ENCODE measurements around the gene PBX3.
"Not testable (repeated sequence)": the region's sequence is repeated elsewhere in the genome, so short reads cannot be mapped to it uniquely, and the experiment has no call there.

PBX3 gene

DNA sequence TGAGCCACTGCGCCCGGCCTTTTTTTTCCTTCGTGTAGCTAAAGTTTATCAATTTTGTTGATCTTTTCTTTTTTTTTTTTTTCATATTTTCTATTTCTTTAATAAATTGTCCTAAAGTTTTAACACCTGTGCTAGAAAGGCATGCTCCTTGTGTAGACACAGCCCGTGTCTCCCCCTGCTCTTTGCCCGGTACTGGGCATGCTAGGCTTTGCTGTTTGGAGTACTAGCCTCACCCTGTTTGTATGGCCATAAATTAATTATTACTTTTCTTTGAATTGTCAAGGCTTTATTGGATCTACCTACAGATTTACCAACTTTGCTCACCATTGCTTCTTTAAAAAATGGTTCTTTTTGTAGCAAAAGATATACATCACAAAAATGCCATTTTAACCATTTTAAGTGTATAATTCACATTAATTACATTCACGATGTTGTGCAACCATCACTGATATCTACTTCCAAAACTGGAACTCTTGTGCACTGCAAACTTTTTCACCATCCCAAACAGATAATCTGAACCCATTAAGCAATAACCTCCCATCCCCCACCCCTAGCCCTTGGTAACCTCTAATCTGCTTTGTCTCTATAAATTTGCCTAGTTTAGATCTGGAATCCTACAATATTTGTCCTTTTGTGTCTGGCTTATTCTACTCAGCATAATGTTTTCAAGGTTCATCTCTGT lies 31.5 kb downstream of the PBX3 start:
- not testable (repeated sequence) for DNase-seq (ENCODE audit: low spot score)

DNA sequence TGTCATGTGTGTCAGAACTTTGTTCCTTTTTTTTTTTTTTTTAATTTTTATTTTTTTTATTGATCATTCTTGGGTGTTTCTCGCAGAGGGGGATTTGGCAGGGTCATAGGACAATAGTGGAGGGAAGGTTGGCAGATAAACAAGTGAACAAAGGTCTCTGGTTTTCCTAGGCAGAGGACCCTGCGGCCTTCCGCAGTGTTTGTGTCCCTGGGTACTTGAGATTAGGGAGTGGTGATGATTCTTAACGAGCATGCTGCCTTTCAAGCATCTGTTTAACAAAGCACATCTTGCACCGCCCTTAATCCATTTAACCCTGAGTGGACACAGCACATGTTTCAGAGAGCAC lies 32.0 kb downstream of the PBX3 start:
- not testable (repeated sequence) for DNase-seq (ENCODE audit: low spot score)

DNA sequence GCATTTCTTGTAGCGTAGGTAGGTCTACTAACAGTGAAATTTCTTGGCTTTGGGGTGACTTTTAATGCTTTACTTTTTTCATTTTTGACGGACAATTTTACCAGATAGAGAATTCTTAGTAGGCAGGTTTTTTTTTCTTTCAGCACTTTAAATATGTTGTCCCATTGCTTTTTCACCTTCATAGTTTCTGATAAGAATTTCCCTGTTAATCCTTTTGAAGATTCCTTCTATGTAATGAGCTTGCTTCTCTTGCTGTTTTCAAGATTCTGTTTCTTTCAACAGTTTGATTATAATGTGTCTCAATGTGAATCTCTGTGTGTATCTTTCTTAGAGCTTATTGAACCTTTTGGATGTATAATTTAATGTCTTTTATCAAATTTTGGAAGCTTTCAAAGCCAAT lies 35.5 kb downstream of the PBX3 start:
- no peak for DNase-seq (ENCODE audit: low spot score)

DNA sequence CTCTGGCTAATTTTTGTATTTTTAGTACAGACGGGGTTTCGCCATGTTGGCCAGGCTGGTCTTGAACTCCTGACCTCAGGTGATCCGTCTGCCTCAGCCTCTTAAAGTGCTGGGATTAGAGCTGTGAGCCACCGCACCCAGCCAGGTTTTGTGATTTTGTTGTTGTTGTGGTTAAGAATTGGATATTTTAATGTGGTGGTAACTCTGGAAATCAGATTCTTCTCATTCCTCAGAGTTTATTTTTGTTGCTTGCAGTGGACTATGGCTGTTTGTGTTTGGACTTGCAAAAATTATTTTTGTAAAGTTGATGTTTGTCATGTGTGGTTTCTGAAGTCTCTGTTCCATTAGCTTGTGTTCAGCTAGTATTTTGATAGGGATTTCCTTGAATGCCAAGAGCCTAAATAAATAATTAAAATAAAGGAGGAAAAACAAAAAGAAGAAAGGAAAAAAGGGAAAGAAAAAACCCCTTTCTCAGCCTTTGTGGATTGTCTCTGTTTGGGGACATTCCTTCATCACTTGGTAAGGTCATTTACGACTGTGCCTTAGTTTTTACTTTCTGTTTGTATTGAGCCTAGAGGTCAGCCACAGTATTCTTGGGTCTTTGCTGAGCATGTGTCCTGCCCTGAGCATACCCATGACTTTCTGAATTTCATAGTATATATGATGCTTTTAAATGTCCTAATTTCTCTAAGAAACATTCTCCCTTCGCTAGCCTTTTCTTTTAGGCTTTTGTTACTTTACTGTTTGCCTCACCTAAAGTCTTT lies 37.3 kb downstream of the PBX3 start:
- no peak for DNase-seq (ENCODE audit: low spot score)

DNA sequence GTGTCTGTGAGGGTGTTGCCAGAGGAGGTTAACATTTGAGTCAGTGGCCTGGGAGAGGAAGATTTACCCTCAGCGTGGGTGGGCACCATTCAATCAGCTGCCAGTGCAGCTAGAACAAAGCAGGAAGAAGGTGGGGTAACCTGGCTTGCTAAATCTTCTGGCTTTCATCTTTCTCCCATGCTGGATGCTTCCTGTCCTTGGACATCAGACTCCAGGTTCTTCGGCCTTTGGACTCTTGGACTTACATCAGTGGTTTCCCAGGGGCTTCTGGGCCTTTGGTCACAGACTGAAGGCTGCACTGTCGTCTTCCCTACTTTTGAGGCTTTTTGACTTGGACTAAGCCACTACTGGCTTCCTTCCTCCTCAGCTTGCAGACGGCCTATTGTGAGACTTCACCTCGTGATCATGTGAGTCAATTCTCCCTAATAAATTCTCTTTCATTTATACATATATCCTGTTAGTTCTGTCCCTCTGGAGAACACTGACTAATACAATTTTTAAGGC lies 38.1 kb downstream of the PBX3 start:
- peak; percentile 75 for DNase-seq (ENCODE audit: low spot score)

DNA sequence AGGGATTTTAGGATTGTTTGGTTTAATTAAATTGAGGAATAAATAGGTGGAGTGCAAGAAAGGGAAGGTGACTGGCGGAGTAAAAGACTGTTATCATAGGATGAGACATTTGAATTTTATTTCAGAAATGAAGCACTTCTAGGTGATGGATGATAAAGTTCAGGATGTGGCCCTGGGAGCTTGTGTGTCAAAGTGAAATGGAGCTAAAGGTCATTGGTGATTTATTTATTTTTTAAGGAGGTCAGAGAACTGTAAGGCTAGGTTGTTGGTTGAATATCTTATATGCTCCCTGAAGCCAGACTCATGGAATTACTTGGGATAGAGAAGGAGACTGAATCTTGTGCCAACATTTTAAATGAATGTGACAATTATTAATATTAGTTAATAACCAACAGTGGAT lies 40.5 kb downstream of the PBX3 start:
- DNase-seq (ENCODE audit: low spot score) = no peak

DNA sequence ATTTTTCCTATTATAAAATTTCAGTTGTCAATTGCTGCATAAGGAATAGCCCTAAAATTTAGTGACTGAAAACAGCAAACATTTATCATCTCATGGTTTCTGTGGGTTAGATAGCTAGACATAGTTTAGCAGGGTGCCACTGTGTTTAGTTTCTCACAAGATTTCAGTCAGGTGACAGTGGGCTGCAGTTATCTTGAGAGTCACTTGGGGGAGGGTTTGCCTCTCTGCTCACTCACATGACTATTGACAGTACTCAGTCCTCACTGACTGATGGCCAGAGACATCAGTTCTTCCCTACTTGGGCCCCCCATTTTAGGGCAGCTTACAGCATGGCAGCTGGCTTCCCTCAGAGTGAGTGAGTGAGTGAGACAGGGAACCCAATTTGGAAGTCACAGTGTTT lies 42.0 kb downstream of the PBX3 start:
- no peak for DNase-seq (ENCODE audit: low spot score)

DNA sequence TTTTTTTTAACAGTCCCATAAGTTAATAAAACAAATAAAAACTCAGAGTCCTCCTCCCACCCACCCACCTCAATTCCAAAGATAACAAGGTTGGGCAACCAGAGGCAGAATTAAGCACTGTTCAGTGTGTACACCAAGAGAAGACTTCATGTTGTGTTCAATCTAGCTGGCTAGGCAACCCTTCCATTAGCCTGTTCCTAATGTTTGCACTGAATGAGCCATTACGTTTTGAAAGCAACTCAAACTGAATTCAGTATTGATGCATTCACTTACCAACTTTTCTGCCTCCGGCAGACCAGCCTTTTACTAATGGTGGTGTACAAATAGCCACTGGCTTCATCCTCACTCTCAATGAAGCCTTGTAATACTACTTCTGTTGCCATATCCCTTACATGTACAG lies 47.5 kb downstream of the PBX3 start:
- DNase-seq (ENCODE audit: low spot score) = no peak

DNA sequence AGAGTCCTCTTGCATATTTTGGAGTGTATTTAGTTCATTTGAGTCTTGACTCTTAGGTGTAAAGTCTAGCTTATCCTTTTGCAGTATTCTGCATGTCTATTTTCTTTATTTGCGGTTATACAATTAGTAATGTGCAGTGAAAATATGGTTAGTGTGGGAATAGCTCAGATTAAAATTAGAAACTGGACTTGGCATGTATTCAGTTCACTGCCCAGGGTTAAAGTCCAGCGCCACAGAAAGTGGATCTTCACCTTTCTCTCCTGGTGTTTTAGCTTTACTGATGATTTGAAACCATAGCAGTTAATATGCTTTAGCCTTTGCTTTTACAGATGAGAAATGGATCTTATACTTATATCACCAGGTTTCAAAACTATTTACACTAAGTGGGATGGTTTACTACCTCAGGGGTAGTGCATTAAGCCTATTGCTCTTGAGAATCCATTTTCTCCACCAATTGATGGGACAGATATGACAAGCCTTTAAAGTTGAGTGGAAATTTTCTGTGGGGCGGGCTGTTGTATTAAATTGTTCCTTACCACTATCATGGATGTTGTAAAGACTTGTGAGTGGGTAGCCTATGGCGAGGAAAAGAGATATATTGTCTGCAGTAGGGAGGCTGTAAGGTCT lies 48.9 kb downstream of the PBX3 start:
- no peak for DNase-seq (ENCODE audit: low spot score)

DNA sequence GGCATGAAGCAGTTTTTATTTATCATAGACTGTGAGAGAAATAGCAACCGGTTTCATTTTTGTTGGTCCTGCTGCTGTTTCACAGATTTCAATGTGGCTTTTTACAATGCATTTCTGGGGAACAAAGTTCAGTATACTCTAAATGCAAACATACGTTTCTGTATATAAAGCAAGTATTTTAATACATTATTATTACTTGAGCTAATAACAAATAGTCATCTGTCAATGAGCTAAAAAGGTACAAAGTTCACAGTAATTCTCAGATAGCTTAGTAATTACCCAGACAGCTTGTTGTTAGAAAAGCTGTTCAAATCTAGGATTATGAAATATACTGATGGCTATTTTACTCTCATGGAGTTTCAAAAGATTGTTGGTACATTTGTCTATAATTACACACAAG lies 50.8 kb downstream of the PBX3 start:
- DNase-seq (ENCODE audit: low spot score) = no peak

DNA sequence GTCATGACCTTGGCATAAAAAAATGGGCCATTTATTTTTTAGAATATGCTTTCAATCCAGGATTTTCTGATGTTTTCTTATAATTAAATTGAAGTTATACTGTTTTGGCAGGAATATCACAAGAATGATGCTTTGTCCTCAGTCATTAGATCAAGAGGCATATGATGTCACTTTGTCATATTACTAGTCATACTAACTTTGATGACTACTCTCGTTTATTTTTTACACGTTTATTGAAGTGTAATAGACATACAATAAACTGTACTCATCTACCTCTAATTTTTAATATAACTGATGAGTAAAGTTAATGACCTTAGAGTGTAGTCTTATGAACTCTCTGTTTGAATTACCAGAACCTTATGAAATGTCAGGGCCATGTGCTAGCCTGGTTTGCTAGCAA lies 56.4 kb downstream of the PBX3 start:
- DNase-seq (ENCODE audit: low spot score) = no peak

DNA sequence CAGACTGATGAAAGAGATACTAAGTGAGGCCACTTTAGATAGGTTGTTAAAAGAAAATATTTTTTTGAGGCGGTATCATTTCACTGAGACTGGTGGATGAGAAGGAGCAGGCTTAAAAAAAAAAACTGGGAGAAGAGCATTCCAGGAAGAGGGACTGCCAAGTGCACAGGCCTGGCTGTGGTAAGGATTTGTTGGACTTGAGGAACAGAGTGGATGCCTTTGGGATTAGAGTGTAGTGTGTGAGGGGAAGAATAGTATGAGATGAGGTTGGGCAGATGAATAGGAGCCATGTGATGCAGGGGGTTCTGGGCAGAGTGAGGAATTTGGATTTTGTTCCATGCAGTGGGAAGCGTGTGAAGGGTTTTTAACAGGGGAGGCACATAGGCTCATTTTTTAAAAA lies 57.9 kb downstream of the PBX3 start:
- DNase-seq (ENCODE audit: low spot score) = no peak

DNA sequence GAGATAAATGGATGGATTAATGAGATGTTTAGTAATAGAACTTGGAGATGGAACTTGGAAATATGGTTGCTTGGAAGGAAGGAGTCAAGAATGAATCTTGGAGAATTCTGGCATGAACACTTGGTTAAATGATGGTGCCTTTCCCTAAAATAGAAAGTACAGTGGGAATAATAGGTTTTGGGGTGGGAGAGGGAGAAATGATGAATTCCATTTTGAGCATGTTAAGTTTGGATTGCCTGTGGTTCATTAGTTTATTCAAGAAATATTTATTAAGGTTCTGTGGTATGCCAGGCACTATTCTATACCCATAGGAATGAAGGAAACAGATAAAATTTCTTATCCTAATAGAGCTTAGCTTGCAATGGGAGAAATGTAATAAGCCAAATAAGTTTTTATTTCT lies 58.4 kb downstream of the PBX3 start:
- DNase-seq (ENCODE audit: low spot score) = no peak

DNA sequence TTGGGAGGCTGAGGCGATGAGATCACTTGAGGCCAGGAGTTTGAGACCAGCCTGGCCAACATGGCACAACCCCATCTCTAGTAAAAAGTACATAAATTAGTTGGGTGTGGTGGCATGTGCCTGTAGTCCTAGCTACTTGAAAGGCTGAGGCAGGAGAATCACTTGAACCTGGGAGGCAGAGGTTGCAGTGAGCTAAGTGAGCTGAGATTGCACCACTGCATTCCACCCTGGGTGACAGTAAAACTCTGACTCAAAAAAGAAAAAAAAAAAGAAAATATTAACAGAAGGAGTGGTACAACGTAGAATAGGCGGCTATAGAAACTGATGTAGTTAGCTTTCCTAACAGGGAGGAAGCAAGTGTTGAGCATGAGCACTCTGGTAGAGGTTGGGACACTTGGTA lies 59.9 kb downstream of the PBX3 start:
- DNase-seq (ENCODE audit: low spot score) = no peak

DNA sequence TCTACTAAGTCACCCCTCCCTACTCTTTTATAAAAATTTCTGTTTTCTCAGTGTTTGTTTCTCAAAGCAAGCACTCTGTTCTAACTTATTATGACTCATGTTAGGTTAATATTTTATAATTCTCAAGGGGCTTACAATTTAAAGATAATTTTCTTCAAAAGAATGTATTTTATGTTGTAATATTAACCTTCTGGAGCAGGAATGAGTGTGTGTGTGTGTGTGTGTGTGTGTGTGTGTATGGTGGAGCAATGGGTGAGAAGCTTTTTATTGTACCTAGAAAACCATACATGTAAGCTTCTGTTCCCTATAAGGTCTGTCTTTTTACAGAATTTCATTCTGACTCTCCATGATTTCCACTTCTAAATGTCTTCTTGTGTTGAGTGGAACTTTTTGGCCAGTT lies 63.0 kb downstream of the PBX3 start:
- DNase-seq (ENCODE audit: low spot score) = no peak

DNA sequence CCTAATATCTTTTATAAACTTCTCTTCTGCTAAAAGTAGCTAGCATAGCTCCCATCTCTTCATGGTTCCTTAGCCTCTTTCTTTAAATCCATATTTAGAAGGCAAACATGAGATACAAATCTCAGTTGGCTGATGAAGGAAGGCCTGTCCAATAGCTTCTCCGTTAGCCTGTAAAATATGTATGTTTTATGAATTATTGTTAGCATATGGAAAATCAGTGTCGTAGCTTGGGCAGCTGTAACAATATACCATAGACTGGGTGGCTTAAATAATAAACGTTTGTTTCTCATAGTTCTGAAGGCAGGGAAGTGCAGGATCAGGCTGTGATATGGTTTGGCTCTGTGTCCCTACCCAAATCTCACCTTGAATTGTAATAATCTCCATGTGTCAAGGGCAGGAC lies 63.8 kb downstream of the PBX3 start:
- DNase-seq (ENCODE audit: low spot score) = no peak

DNA sequence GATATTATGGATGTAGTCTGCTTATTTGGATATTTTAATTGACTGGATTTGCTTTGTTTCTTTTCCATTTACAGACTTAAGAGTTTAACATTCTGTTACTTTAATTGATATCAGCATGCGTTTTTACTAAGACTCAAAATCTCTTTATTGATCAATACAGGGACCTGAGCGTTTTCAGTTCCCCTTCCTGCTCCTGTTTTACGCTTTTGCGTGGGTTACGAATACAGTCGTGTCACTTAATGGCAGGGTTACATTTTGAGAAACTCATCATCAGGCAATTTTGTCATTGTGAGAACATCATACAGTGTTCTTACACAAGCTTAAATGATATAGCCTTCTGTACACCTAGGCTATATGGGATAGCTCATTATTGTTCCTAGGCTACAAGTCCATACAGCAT lies 65.2 kb downstream of the PBX3 start:
- DNase-seq (ENCODE audit: low spot score) = no peak

DNA sequence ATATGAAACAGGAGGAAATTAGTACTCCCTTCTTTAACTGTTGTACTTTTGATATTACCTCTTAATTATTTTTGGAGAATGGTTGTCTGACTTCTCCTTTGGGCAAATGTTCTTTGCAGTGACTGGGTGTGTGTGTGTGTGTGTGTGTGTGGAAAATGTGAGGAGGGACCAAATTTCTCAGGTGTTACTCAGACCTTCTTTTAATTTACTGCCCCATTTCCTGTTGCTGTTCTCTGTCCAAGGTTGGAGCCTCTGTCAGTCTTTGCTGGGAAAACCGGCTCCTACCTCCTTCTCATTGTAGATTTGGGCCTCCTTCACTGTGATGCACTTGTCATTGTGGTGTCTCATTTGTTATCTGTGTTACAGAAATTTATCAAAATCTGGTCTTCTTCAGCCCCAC lies 68.4 kb downstream of the PBX3 start:
- no peak for DNase-seq (ENCODE audit: low spot score)

DNA sequence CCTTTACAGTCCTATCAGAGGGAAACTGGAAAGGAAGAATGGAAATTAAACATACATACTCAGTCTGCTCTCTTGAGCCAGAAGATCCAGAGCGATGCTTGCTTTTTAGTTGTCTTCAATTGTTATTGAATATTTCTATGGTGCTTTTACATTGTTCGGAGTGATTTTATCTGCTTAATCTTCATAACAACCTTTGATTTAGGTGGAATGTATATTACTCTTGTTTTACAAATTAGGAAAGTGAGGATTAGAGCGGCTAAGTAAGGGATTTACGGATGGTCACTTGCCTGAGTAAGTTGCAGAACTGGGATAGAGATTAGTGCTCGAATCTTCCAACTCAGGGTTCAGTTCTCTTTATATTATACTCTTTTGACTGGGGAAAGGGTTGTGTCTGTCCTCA lies 69.1 kb downstream of the PBX3 start:
- no peak for DNase-seq (ENCODE audit: low spot score)

DNA sequence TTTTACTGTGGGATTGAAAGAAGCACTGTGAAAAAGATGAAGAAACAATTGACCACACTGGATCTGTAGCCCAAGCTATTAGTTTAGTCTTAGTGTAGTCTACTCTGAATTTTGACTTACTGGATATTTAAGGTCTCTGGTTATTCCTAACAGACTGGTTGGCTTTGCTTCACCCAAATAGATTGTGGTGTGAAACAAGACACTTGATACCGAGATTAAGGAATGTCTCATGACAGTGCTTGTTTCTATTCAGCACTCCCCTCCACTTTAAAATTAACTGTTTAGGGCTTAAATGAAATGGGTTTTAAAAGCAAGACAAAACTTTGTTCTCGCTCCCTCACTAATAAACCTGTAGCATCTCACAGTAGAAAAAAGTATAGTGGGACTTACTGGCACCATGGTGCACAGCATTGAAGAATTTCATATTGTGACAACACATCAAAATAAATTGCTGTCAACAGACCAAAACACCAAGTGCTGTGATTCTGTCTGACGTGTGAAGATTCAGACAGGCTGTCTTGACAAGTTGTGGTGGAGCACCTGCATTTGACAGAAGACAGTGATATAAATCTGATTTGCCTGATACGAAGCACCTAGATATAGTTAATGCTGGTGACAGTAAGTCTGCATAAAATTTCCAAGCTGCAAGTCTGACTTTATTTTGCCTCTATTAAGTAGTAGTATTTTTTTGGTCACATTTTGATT lies 73.1 kb downstream of the PBX3 start:
- DNase-seq (ENCODE audit: low spot score) = no peak

DNA sequence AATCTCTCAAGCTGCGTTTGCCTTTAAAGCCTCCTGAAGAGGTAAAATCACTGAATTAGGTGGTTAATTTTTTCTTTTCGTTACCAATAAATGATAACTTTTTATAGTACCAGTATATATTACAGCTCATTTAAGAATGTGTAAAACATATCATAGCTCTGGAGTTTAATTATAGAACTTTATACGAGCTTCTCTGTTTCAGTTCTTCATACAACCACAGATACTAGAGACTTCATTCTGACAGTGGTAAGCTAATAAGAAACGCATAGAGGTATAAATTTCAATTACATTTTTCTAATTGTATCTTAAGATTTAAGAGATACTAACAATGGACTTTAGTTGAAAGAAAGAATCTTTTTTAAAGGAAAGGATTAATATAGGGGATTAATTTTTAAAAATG lies 73.9 kb downstream of the PBX3 start:
- no peak for DNase-seq (ENCODE audit: low spot score)

DNA sequence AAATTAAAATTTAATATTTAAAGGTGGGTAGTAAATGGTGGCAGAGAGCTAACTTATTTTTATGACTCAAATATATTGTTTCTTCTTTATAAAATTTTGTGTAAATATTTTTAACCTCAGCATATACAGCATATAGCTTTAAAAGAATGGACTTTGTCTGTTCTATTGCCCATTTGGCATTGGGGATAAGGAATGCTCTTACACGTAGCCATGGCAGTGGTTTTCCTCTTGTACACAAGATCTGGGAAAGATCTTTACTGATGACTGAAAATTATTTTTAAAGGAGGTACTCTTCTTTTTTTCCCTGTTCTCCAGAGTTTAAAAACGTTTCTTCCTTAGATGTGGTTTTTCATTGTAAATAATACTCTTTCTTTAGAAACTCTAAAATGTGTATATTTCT lies 75.0 kb downstream of the PBX3 start:
- no peak for DNase-seq (ENCODE audit: low spot score)

DNA sequence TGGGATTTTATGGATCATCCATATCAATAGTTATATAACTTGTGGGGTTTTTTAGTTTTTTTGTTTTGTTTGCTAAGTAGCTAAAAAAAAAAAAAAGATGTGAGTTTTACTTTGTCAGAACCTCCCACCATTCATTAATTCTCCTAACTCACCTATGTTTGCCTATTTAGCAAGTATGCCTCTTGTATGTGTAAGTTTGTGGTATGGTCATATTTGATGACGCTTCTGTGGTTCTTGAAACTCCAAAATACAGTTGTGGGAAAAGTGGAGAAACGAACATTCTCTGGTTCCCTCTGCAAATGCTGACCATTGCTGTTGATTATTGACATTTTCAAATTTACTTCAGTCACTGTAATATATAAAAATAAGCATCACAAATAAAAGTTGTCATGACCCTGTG lies 75.7 kb downstream of the PBX3 start:
- no peak for DNase-seq (ENCODE audit: low spot score)

Data from kidney capillary endothelial cell (primary cell).